Measurements from ENCODE around the gene MYO18A. TPM values are rescaled to one million over a fixed set of nuclear protein-coding genes. Genes with fewer than 3 reads are reported as not detected.

Gene MYO18A
- total RNA-seq, 4 donors from 2014 or later, result 33.2 to 104 (median 59.3) TPM

- DNase-seq, result no peak
- no peaks in the 10 kb centered on the region for H3K4me1 ChIP-seq
- intact Hi-C loops (cut with DNase I; ENCODE audit: low total_unique reads), result no loop called here
- no peak overlapping the region for H3K4me3 ChIP-seq
- H3K9me3 ChIP-seq, result no peaks in the 10 kb centered on the region
- H3K27me3 ChIP-seq, result no peaks in the 10 kb centered on the region
- no peak overlapping the region for H3K27ac ChIP-seq
- TF ChIP-seq POLR2A (IDR thresholded peaks at IDR 0.05), result no peak
- no peak for TF ChIP-seq CTCF (IDR thresholded peaks at IDR 0.05)
- no peaks in the 10 kb centered on the region for H3K36me3 ChIP-seq
Measured at GRCh38 chr17:29045734-29046472, 134.3 kb downstream of the MYO18A start.

DNA sequence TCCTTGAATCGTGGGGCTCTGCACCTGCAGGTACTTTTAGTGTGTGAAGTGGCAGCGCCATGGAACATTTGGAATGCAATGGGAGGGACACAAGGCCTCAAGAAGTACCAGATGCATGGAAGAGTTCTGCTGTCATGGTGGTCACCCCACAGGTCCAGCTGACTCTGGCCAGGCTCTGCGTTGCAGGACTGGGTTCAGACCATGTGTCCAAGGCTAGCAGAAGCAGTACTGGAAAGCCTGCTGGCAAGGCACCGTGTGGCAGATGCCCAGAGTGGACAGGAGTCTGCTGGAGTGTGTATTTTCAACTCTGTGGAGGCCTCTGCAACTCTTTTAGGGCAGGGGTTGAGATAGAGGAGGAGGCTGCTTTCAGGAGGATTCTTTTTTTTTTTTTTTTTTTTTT, 135.2 kb downstream of the MYO18A start:
- TF ChIP-seq CTCF (IDR thresholded peaks at IDR 0.05), result no peak
- TF ChIP-seq POLR2A (IDR thresholded peaks at IDR 0.05), result no peak
- Histone ChIP-seq H3K27ac (no peak overlapping the region), H3K36me3 (no peaks in the 10 kb centered on the region), H3K4me3 (no peak overlapping the region), H3K4me1 (no peaks in the 10 kb centered on the region), H3K9me3 (no peaks in the 10 kb centered on the region), H3K27me3 (no peaks in the 10 kb centered on the region)
- DNase-seq, result no peak
- intact Hi-C loops (cut with DNase I; ENCODE audit: low total_unique reads), result no loop called here

DNA sequence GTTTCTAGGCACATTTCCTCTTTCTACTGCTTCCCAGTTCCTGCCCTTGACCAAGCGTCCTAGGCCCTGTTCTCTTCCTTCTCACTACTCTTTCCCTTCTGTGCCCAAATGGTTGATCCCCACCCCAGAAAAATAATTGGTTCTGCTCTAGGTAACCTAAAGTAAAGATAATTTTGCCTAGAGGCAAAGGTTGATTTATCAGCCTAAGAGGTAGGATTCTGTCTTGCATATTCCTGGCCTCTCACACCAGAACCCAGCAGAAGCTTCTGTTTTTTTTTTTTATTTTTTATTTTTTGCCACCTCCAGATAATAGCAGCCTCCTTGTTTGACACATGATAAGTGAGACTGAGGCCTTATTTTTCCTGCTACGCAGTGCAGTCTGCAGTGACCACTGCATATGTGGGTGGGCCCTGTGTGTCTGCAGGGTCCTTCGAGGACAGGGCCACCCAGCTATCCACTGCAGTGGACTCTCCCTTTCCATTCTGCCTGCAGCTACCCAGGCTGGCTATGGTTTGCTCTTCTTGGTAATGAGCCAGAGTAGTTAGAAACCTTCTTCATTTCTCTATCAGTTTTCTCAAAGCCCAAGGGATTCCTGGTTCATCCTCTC, 136.6 kb downstream of the MYO18A start:
- Histone ChIP-seq H3K27me3 (no peaks in the 10 kb centered on the region), H3K4me3 (no peak overlapping the region), H3K9me3 (no peaks in the 10 kb centered on the region), H3K36me3 (no peaks in the 10 kb centered on the region), H3K27ac (no peak overlapping the region), H3K4me1 (no peaks in the 10 kb centered on the region)
- no peak for TF ChIP-seq CTCF (IDR thresholded peaks at IDR 0.05)
- no peak for TF ChIP-seq POLR2A (IDR thresholded peaks at IDR 0.05)
- intact Hi-C loops (cut with DNase I; ENCODE audit: low total_unique reads), result no loop called here
- no peak for DNase-seq

GRCh38 chr17:29042679-29043538, 137.3 kb downstream of the MYO18A start, which contains the start of gene PIPOX:
TSS of gene PIPOX (plus strand) at chr17:29043141. CDS start at chr17:29043226, 85 bp downstream.
- Histone ChIP-seq H3K36me3 (no peaks in the 10 kb centered on the region), H3K4me3 (no peak within 1 kb of the TSS), H3K27ac (no peak within 1 kb of the TSS), H3K4me1 (no peaks in the 10 kb centered on the region), H3K9me3 (no peaks in the 10 kb centered on the region), H3K27me3 (no peaks in the 10 kb centered on the region)
- no peak for DNase-seq
- intact Hi-C loops (cut with DNase I; ENCODE audit: low total_unique reads), result no loop called here
- TF ChIP-seq CTCF (IDR thresholded peaks at IDR 0.05), result no peak
- no peak for TF ChIP-seq POLR2A (IDR thresholded peaks at IDR 0.05)

Data from uterus (tissue), 4 donors.